HG03565 (cell line): Measurements from ENCODE around the gene CEP70.
"Not testable (repeated sequence)": the region's sequence is repeated elsewhere in the genome, so short reads cannot be mapped to it uniquely, and the experiment has no call there.

ENCODE experiments used
- ATAC-seq: cut with Tn5 transposase; IDR thresholded peaks from one replicate; pipeline ENCODE4 v1.9.1; 2021; ENCODE audit warnings: mild to moderate bottlenecking, moderate library complexity; ENCODE audit not compliant: unreplicated experiment

The CEP70 gene

DNA sequence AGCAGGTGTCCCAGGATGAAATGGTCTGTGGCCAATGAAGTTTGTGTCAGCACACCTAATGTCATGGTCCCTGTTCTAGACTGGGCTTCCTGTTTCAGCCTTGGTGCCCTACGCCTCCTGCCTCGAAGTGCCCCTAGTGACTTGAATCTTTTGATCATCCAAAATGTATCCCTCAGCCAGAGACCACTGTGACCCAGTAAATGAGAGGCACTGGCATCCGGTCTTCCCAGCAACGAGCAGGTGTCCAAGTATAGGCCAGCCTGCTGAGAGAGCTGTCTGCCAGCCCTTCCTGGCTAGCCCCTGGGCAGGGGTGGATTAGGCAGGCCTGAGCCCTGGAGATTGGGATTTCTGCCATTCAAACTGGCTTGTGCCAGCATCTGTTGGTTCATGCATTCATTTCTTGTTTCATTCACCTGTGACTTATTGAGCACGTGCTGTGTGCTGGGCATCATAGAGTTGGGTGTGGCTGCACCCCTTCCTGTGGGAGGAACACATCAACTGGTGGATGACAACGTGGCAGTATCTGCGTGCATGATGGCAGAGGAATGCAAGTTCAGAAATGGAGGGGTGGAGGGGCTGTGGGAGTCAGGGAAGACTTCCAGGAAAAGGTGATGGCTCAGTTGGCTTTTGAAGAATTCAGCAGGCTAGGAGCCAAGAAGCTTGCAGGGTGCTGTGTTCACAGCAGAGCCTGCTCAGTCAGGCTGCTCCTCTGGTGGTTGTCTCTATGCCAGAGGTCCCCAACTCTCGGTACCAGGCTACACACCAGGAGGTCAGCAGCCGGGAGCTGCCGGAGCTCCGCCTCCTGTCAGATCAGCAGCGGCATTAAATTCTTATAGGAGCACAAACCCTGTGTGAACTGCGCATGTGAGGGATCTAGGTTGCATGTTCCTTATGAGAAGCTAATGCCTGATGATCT is 138.0 kb downstream of the CEP70 start:
- no peak for ATAC-seq

DNA sequence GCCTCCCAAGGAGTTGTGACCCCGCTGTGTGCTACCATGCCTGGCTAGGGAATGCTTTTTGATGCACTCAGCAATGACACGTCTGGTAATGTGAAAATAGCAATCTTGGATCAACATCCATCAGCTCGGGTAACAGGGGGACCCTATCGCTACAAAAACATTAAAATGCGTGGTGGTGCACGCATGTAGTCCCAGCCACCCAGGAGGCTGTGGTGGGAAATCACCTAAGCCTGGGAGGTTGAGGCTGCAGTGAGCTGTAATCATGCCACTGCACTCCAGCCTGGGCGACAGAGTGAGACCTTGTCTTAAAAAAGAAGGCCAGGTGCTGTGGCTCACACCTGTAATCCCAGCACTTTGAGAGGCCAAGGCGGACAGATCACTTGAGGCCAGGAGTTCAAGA is 140.1 kb downstream of the CEP70 start:
- ATAC-seq, result not testable (repeated sequence)

DNA sequence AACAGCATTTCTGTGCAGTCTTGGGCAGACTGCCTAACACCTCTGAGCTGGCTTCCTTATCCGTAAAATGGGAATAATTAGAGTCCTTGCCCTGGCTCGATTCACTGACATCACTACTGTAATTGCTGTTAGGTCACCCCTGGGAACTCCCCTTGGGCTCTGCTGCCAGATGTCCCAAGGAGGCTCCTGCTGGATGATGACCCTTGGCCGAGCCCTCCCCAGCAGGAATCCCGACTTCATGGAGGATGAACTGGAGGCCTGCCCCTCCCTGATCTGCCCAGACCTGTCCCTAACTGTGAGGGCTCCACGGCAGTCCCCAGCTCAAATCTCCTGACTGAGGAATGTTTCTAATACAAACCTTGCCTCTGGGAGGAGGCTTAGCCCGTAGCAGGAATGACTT is 141.6 kb downstream of the CEP70 start:
- no peak for ATAC-seq

DNA sequence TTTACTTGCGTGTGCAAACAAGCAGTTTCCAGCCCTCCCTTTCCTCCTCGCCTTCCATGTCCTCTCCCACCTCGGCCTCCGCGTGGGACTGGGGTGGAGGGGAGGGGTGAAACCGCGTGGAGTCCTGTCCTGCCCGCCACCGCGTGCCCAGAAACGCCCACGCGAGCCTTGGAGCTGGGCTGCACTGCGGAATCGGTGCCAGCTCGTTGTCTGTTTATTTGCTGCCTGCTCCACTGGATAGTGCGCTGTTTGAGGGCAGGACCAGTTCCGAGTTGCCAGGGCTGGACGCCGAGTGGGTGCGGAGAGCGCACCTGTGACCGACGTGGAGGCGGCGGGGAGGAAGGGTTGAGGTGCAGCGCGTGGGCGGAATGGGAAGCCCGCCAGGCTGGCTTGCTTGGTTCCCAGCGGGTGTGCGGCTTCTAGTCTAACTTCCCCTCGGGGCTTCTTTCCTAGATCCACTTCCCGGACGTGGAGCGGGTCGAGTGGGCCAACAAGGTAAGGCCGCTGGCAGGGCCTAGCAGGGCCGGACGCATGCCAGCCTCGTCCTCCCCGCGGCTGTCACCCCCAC is 142.4 kb downstream of the CEP70 start:
- ATAC-seq, result no peak

DNA sequence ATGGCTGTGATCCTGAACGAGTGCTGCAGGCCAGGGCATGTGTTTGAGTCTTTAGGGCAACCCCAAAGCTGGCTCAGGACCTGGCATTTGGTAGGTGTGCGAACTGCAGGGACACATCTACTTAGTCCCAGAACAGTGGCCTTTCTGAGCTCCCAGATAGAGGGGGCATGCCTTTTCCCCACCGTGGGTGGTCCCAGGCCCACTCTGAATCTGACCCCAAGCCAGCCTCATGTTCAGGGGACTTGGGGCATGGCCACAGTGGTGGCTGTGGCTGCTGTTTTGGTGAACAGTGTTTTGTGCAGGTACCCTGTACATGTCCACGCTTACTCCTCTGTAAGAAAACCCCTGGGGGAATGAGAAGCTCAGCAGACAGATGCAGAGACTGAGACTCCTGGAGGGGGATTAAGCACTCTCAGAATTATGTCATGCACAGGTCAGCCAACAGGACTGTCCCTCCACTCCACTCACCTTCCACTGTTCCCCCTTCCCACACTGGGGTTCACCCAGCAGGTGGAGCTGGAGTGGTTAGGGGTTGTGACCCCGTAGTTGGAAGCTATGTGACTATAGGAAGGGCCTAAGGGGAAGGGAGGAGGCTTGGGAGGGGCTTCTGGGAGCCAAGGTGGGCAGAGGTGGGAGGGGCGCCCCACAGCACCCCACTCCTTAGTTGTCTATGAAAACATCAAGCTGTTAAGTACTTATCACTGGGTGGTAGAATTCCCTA is 143.2 kb downstream of the CEP70 start:
- no peak for ATAC-seq

DNA sequence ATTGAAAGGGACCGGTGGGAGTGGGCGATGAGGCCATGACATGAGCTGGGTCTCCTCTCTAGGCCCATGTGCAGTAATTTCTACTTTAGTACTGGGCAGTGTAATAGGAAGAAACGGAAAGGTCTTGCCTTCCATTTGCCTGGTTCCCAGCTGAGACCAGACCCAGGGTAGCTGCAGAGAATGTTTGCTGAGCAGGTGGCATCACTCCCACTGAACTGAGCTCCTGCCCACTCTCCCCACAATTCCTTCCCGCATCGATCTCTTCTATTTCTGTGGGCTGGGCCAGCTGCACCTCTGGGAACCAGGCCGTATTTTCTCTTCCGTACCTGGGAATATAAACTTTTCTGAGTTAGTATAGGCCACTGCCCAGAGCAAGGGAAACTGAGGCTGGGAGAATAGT is 143.9 kb downstream of the CEP70 start:
- no peak for ATAC-seq

DNA sequence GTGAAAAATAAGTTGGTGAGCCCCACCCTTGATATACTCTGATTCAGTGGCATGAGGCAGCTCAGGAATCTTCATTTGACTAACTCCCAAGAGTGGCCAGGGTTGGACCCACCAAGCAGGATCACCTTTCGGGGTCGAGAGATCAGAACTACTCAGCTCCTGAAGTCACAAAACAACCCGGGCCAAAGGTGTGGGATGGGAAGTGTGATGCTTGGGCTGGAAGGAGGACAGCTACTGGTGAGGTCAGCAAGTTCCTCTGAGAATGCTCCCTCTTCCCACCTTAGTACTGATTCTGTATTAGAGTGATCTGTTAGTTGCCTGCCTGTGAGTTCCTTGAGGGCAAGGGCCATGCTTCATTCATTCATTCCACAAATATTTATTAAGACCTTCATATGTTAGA is 144.6 kb downstream of the CEP70 start:
- no peak for ATAC-seq

DNA sequence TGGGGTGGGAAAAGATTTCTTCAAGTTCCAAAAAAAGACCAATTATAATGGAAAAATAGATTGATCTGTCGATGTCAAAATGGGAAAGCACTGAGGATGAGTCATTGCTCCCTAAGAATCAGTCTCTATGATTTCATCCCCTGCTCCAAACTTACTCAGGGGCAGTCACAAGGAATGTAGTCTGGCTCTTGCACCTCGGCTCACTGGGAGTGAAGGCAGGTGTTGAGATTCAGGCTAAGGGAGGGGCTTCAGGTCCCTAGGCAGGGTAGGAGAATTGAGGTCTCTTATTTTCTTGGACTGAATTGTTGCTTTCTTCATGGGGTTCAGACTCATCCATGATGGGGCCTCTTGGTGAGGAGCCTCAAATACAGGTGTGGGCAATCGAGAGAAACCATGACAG is 145.4 kb downstream of the CEP70 start:
- ATAC-seq, result no peak

DNA sequence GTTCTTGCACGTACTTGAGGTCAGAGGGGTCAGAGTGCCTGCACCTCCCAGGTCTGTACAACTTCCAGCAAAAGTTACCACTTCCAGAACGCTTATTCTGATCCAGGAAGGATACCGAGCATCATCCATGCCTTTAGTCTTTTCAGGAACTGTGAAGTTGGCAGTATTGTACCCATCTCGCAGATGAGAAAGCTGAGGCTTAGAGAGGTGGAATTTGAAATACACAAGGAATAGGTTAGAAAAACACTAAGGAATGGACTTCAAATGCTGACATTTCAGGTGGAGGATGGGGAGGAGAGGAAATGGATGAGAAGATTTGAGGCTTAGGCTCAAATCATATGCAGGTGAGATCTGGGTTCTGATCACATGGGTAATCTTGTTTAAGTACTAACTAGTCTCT is 148.4 kb downstream of the CEP70 start:
- ATAC-seq, result no peak

DNA sequence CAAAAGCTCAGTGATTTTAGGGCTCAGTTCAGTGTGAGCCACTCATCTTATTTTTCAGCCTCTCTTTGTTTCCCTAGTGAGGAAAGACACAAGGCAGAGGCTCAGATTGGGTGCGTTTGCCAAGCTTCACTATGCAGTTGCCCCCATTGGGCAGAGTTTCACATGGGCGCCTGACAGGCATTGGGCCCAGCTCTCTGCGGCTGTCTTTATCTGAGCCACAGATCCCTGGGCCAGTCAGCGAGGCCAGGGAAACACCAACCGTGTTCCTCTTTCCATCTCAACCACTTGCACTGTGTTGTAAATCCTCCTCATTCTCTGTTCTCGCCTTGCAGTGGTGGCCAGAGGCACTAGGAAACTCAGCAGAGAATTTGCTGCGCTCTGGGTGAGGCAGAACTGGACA is 148.8 kb downstream of the CEP70 start:
- ATAC-seq, result no peak
